Measurements from ENCODE around the gene NAPB.

The NAPB gene

GRCh38 chr20:23396950-23397627 lies 24.2 kb downstream of the NAPB start:
- no peak for TF ChIP-seq CTCF (IDR thresholded peaks at IDR 0.05)

GRCh38 chr20:23393996-23394775 lies 27.1 kb downstream of the NAPB start:
- H3K27me3 ChIP-seq, result no peaks in the 10 kb centered on the region
- H3K4me3 ChIP-seq (ENCODE audit: low read depth in 1 of 2, low read length in 1 of 2), result no peak overlapping the region
- H3K4me1 ChIP-seq (ENCODE audit: control insufficient read depth in 1 of 2, insufficient read depth in 1 of 2, low read depth in 1 of 2, low read length in 1 of 2), result peaks cover 9% of the 10 kb centered on the region in 2 experiments
- no peaks in the 10 kb centered on the region for H3K9me3 ChIP-seq
- TF ChIP-seq CTCF (IDR thresholded peaks at IDR 0.05), result no peak
- no peak overlapping the region for H3K27ac ChIP-seq
- H3K36me3 ChIP-seq, result peaks cover 42% of the 10 kb centered on the region

More at GRCh38 chr20:23396950-23397627, 24.2 kb downstream of the NAPB start:
- Histone ChIP-seq H3K27me3 (no peaks in the 10 kb centered on the region), H3K4me3 (ENCODE audit: low read depth in 1 of 2, low read length in 1 of 2) (no peak overlapping the region), H3K9me3 (no peaks in the 10 kb centered on the region), H3K36me3 (peaks cover 35% of the 10 kb centered on the region), H3K27ac (no peak overlapping the region), H3K4me1 (ENCODE audit: control insufficient read depth in 1 of 2, insufficient read depth in 1 of 2, low read depth in 1 of 2, low read length in 1 of 2) (peaks cover 9% of the 10 kb centered on the region in 2 experiments)

GRCh38 chr20:23391707-23392310 lies 29.5 kb downstream of the NAPB start:
- no peak overlapping the region for H3K27ac ChIP-seq
- no peaks in the 10 kb centered on the region for H3K27me3 ChIP-seq
- TF ChIP-seq CTCF (IDR thresholded peaks at IDR 0.05), result no peak
- no peaks in the 10 kb centered on the region for H3K4me1 ChIP-seq (ENCODE audit: control insufficient read depth in 1 of 2, insufficient read depth in 1 of 2, low read depth in 1 of 2, low read length in 1 of 2)
- H3K9me3 ChIP-seq, result no peaks in the 10 kb centered on the region
- H3K4me3 ChIP-seq (ENCODE audit: low read depth in 1 of 2, low read length in 1 of 2), result no peak overlapping the region
- peaks cover 49% of the 10 kb centered on the region for H3K36me3 ChIP-seq

- H3K9me3 ChIP-seq, result no peaks in the 10 kb centered on the region
- no peak overlapping the region for H3K27ac ChIP-seq
- no peak for TF ChIP-seq CTCF (IDR thresholded peaks at IDR 0.05)
- peaks cover 0 to 4% of the 10 kb centered on the region in 2 experiments for H3K4me1 ChIP-seq (ENCODE audit: control insufficient read depth in 1 of 2, insufficient read depth in 1 of 2, low read depth in 1 of 2, low read length in 1 of 2)
- no peak overlapping the region for H3K4me3 ChIP-seq (ENCODE audit: low read depth in 1 of 2, low read length in 1 of 2)
- peaks cover 48% of the 10 kb centered on the region for H3K36me3 ChIP-seq
- H3K27me3 ChIP-seq, result no peaks in the 10 kb centered on the region
Observed at GRCh38 chr20:23390091-23390774, 31.1 kb downstream of the NAPB start.

GRCh38 chr20:23387118-23387443 lies 34.2 kb downstream of the NAPB start:
- TF ChIP-seq CTCF (IDR thresholded peaks at IDR 0.05), result no peak
- Histone ChIP-seq H3K36me3 (peaks cover 27% of the 10 kb centered on the region), H3K27ac (no peak overlapping the region), H3K4me1 (ENCODE audit: control insufficient read depth in 1 of 2, insufficient read depth in 1 of 2, low read depth in 1 of 2, low read length in 1 of 2) (peaks cover 0 to 4% of the 10 kb centered on the region in 2 experiments), H3K9me3 (no peaks in the 10 kb centered on the region), H3K27me3 (no peaks in the 10 kb centered on the region), H3K4me3 (ENCODE audit: low read depth in 1 of 2, low read length in 1 of 2) (no peak overlapping the region)

All from neutrophil (primary cell).